OCI-LY7 (cell line): Measurements from ENCODE around the gene NR2F6. TPM values are rescaled to one million over a fixed set of nuclear protein-coding genes. Genes with fewer than 3 reads are reported as not detected.

Experiments
- BruUV-seq: library from RNA; stranded (reverse); fragments of 400-500 nt; replicated peaks from 2 replicates; lab custom pipeline; 2021; lab: Mats Ljungman, UMichigan
- CTCF ChIA-PET: fragments of 300-600 bp; sonication (Branson Sonifier 250); formaldehyde crosslinking; loops from one replicate; lab custom pipeline; 2022; ENCODE audit warnings: antibody characterized with exemption; ENCODE audit not compliant: unreplicated experiment; lab: Charles Lee
- POLR2A ChIA-PET: fragments of 300-600 bp; sonication (Branson Sonifier 250); formaldehyde crosslinking; loops from one replicate; lab custom pipeline; 2022; ENCODE audit warnings: antibody characterized with exemption; lab: Charles Lee
- DNase-seq: peaks from one replicate; pipeline ENCODE4 v3.0.0-alpha.2; 2015; ENCODE audit warnings: low spot score
- H2AFZ ChIP-seq: fragments of 200-600 bp; sonication (generic), shearing (Covaris generic); 2 replicates; pipeline ENCODE4 v1.6.1; 2014; ENCODE audit warnings: mild to moderate bottlenecking, antibody characterized with exemption, low read length, moderate library complexity
- H3K27ac ChIP-seq: fragments of 200-600 bp; sonication (generic); 2 replicates; pipeline ENCODE4 v1.5.1; 2014; ENCODE audit warnings: mixed run types, low read depth, mild to moderate bottlenecking, moderate library complexity, low read length, inconsistent platforms; ENCODE audit not compliant: poor library complexity, severe bottlenecking
- H3K36me3 ChIP-seq: fragments of 200-600 bp; sonication (generic); 2 replicates; pipeline ENCODE4 v1.6.1; 2014; ENCODE audit warnings: mild to moderate bottlenecking, antibody characterized with exemption, low read length, moderate library complexity, mixed read lengths; ENCODE audit not compliant: insufficient read depth
- H3K4me1 ChIP-seq: fragments of 200-600 bp; sonication (generic); 2 replicates; pipeline ENCODE4 v1.5.1; 2014; ENCODE audit warnings: mild to moderate bottlenecking, low read length; ENCODE audit not compliant: insufficient read depth, poor library complexity, severe bottlenecking
- H3K4me2 ChIP-seq: fragments of 200-600 bp; sonication (generic); 2 replicates; pipeline ENCODE4 v1.6.1; 2014; ENCODE audit warnings: mild to moderate bottlenecking, low read length
- H3K4me3 ChIP-seq: fragments of 200-600 bp; sonication (generic); 2 replicates; pipeline ENCODE4 v1.5.1; 2014; ENCODE audit warnings: mild to moderate bottlenecking, low read depth, low read length; ENCODE audit not compliant: poor library complexity, severe bottlenecking
- H3K79me2 ChIP-seq: fragments of 200-600 bp; sonication (generic); 2 replicates; pipeline ENCODE4 v1.6.1; 2016; ENCODE audit warnings: low read depth, mild to moderate bottlenecking, low read length, moderate library complexity, mixed read lengths; ENCODE audit not compliant: insufficient read depth
- H3K9me2 ChIP-seq: fragments of 200-600 bp; sonication (generic); 2 replicates; pipeline ENCODE4 v1.6.1; 2016; ENCODE audit warnings: mild to moderate bottlenecking, low read length, mixed read lengths; ENCODE audit not compliant: insufficient read depth
- H3K9me3 ChIP-seq: fragments of 200-600 bp; sonication (generic); 2 replicates; pipeline ENCODE4 v1.6.1; 2014; ENCODE audit warnings: mild to moderate bottlenecking, mixed run types, low read length, mixed read lengths
- H4K20me1 ChIP-seq: fragments of 200-600 bp; sonication (generic); 2 replicates; pipeline ENCODE4 v1.6.1; 2014; ENCODE audit warnings: mild to moderate bottlenecking, antibody characterized with exemption, low read length, moderate library complexity, mixed read lengths; ENCODE audit not compliant: insufficient read depth
- CTCF ChIP-seq: fragments of 200-600 bp; sonication (generic); conservative IDR thresholded peaks from 2 replicates; pipeline ENCODE4 v1.5.1; 2014; ENCODE audit warnings: mild to moderate bottlenecking, antibody characterized with exemption, low read length, moderate library complexity, mixed read lengths
- EZH2phosphoT487 ChIP-seq: fragments of 200-600 bp; sonication (generic); IDR thresholded peaks from 2 replicates; pipeline ENCODE4 v1.6.1; 2018; ENCODE audit warnings: low read depth, borderline replicate concordance, mild to moderate bottlenecking, mixed run types, antibody characterized with exemption, low read length, moderate library complexity, mixed read lengths
- intact Hi-C: fragments of 100-400 bp; cut with micrococcal nuclease; formaldehyde crosslinking; loops from one replicate; pipeline ENCODE4 v1.10.0; 2022; ENCODE audit not compliant: unreplicated experiment
- total RNA-seq, 2 experiments: library from RNA; depleted of rRNA in 1 of 2; stranded (reverse); fragments of >200 nt in 1 of 2; shearing (Covaris generic) in 1 of 2; gene quantifications; 2 replicates each; pipeline ENCODE4 v1.2.3, GENCODE V29; 2014 to 2022

NR2F6 gene
- total RNA-seq, 2 experiments from 2014 or later: 33.1 to 39.2 TPM

DNA sequence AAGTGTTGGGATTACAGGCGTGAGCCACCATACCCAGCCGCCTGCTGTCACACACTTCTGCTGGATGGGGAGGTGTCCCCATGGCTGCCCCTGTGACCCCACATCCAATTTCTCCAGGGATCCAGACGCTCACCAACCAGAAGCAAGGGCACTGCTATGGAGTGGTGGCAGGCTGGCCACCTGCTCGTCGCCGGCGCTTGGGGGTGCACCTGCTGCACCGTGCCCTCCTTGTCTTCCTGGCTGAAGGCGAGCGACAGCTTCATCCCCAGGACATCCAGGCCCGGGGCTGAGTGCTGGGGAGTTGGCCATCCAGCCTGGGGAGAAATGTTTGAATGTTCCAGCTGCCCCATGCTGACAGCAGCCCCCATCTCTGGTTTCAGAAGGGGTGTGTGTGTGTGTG, 40.5 kb upstream of the NR2F6 start:
- H3K27ac ChIP-seq: no peak overlapping the region
- H3K9me2 ChIP-seq: no peaks in the 10 kb centered on the region
- no peak overlapping the region for H3K4me2 ChIP-seq
- no peak overlapping the region for H3K4me3 ChIP-seq
- H3K36me3 ChIP-seq: peaks cover 41% of the 10 kb centered on the region
- no peak overlapping the region for H2AFZ ChIP-seq
- peaks cover 13% of the 10 kb centered on the region; the same call in 1 of the 2 replicates for H3K79me2 ChIP-seq
- intact Hi-C loops: no loop called here
- peaks cover 9% of the 10 kb centered on the region for H3K4me1 ChIP-seq
- no peaks in the 10 kb centered on the region for H3K9me3 ChIP-seq
- no peak for DNase-seq
- POLR2A ChIA-PET: no interaction called here
- CTCF ChIA-PET: interaction anchor here (0.6 kb wide), 1 partner anchor 23 kb away, joined by 3 read pairs; no protein-coding TSS in a partner anchor
- BruUV-seq: no TSS peak
- no peak for TF ChIP-seq EZH2phosphoT487
- TF ChIP-seq CTCF: no peak
- no peaks in the 10 kb centered on the region for H4K20me1 ChIP-seq

- no peak for DNase-seq
- ChIA-PET CTCF (no interaction called here), POLR2A (no interaction called here)
- no peaks in the 10 kb centered on the region for H3K9me2 ChIP-seq
- peaks cover 41% of the 10 kb centered on the region for H3K36me3 ChIP-seq
- intact Hi-C loops: no loop called here
- H2AFZ ChIP-seq: no peak overlapping the region
- BruUV-seq: no TSS peak
- no peak overlapping the region for H3K4me2 ChIP-seq
- no peak overlapping the region for H3K4me3 ChIP-seq
- H3K4me1 ChIP-seq: peaks cover 16% of the 10 kb centered on the region
- H3K79me2 ChIP-seq: peaks cover 13% of the 10 kb centered on the region; the same call in 1 of the 2 replicates
- H3K9me3 ChIP-seq: no peaks in the 10 kb centered on the region
- TF ChIP-seq CTCF (no peak), EZH2phosphoT487 (no peak)
- H3K27ac ChIP-seq: no peak overlapping the region
- no peaks in the 10 kb centered on the region for H4K20me1 ChIP-seq
Observed at GRCh38 chr19:17285415-17286135, 39.9 kb upstream of the NR2F6 start.

DNA sequence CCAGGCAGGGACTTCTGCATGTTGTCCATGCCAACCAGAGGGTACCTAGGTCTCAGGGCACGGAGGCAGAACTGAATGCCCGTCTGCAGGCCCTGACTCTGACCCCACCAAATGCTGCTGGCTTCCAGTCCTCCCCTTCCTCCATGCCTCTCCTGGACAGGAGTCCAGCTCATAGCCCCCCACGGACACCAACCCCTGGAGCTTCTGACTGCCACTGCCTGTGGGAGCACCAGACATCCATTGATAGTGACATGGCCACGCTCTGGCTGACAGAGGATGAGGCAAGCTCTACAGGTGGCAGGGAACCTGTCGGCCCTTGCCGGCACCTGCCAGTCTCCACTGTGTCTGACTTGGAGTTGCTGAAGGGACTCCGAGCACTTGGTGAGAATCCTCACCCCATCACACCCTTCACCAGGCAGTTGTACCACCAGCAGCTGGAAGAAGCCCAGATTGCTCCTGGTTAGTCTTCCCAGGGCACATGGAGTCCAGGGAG, 37.8 kb upstream of the NR2F6 start:
- Histone ChIP-seq H3K9me2 (no peaks in the 10 kb centered on the region), H3K27ac (no peak overlapping the region), H2AFZ (no peak overlapping the region), H3K79me2 (peaks cover 13% of the 10 kb centered on the region; the same call in 1 of the 2 replicates), H3K4me2 (no peak overlapping the region), H3K4me1 (peaks cover 22% of the 10 kb centered on the region), H3K4me3 (no peak overlapping the region), H4K20me1 (no peaks in the 10 kb centered on the region), H3K9me3 (no peaks in the 10 kb centered on the region), H3K36me3 (peaks cover 57% of the 10 kb centered on the region)
- no peak for TF ChIP-seq CTCF
- TF ChIP-seq EZH2phosphoT487: no peak
- ChIA-PET POLR2A (interaction anchor here (1.1 to 1.2 kb wide), 2 partner anchors 12 to 17 kb away, joined by 3 to 4 read pairs; partner anchors contain the start of gene BABAM1), CTCF (no interaction called here)
- DNase-seq: no peak
- no TSS peak for BruUV-seq
- intact Hi-C loops: loop anchor here (2.0 to 5.0 kb wide), 2 partner anchors 146 to 209 kb away; partner anchors contain the start of genes HAUS8 and MYO9B
